Epithelial cell of proximal tubule (primary cell): Measurements from ENCODE around the gene ZDHHC13. TPM values are rescaled to one million over a fixed set of nuclear protein-coding genes. Genes with fewer than 3 reads are reported as not detected.

Source experiments
- DNase-seq: peaks from one replicate; pipeline ENCODE4 v3.0.0-alpha.2; 2011; ENCODE audit warnings: low read depth
- H3K4me3 ChIP-seq: 2 replicates; pipeline ENCODE4 v1.5.1; 2011; ENCODE audit warnings: low read depth, mild to moderate bottlenecking, low read length
- CTCF ChIP-seq: conservative IDR thresholded peaks from 2 replicates; pipeline ENCODE4 v1.5.1; 2012; ENCODE audit warnings: low read depth, mild to moderate bottlenecking, low read length
- total RNA-seq: library from RNA; depleted of rRNA; stranded (reverse); fragments of >200 nt; gene quantifications from 2 replicates; pipeline ENCODE4 v1.2.3, GENCODE V29; 2015

The ZDHHC13 gene
- total RNA-seq, 1 donor from 2014 or later = 22.0 TPM

GRCh38 chr11:19181531-19182261 lies 64.7 kb downstream of the ZDHHC13 start:
- no peak for DNase-seq
- no peak for TF ChIP-seq CTCF
- H3K4me3 ChIP-seq = no peak overlapping the region

GRCh38 chr11:19183646-19184045 lies 66.7 kb downstream of the ZDHHC13 start:
- no peak overlapping the region for H3K4me3 ChIP-seq
- TF ChIP-seq CTCF = no peak
- no peak for DNase-seq

- no peak for DNase-seq
- H3K4me3 ChIP-seq = no peak overlapping the region
- no peak for TF ChIP-seq CTCF
These were observed 68.1 kb downstream of the ZDHHC13 start for GRCh38 chr11:19185036-19185435.

GRCh38 chr11:19185516-19186052 lies 68.6 kb downstream of the ZDHHC13 start:
- no peak for DNase-seq
- no peak for TF ChIP-seq CTCF
- H3K4me3 ChIP-seq = no peak overlapping the region

- no peak overlapping the region for H3K4me3 ChIP-seq
- DNase-seq = no peak
- TF ChIP-seq CTCF = no peak
These were observed 70.3 kb downstream of the ZDHHC13 start for GRCh38 chr11:19187114-19187832.

- DNase-seq = no peak
- no peak for TF ChIP-seq CTCF
- no peak overlapping the region for H3K4me3 ChIP-seq
These were observed 70.9 kb downstream of the ZDHHC13 start for GRCh38 chr11:19187833-19188258.
